Stimulated activated CD8-positive, alpha-beta memory T cell treated with anti-CD3 and anti-CD28 coated beads, Interleukin-15, amount 100 ng/mL, for 24 hours (primary cell): ENCODE results near the gene CMTM8.

Experiments
- DNase-seq: peaks from one replicate; pipeline ENCODE4 v3.0.0-alpha.2; 2020; ENCODE audit warnings: low read depth

Gene CMTM8

DNA sequence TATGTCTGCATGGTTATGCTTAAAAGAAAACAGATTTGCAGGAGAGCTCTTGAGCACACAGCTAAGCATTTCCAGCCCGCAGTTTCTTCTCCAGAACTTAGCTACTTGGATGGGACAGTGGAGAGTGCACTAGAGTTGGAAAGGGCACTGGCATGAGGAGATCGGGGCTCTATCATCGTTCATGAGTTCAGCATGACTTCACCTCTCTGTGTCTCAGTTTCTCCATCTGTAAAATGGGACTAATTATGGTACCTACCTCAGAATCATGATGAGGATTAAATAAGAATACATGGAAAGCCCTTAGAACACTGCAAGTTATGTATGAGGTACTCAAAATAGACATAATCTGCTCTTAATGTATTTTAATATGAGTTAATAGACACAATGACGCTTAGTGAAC is 69.9 kb downstream of the CMTM8 start:
- DNase-seq = no peak

GRCh38 chr3:32309654-32310242 is 71.3 kb downstream of the CMTM8 start:
- DNase-seq = no peak

GRCh38 chr3:32310336-32310735 is 71.9 kb downstream of the CMTM8 start:
- DNase-seq = no peak

- DNase-seq = no peak
Observed at GRCh38 chr3:32310918-32311839, 72.7 kb downstream of the CMTM8 start.

- DNase-seq = no peak
Observed at GRCh38 chr3:32312251-32312650, 73.8 kb downstream of the CMTM8 start.

- no peak for DNase-seq
Observed at GRCh38 chr3:32313169-32313568, 74.7 kb downstream of the CMTM8 start.

- no peak for DNase-seq
Observed at GRCh38 chr3:32313723-32314473, 75.4 kb downstream of the CMTM8 start.

DNA sequence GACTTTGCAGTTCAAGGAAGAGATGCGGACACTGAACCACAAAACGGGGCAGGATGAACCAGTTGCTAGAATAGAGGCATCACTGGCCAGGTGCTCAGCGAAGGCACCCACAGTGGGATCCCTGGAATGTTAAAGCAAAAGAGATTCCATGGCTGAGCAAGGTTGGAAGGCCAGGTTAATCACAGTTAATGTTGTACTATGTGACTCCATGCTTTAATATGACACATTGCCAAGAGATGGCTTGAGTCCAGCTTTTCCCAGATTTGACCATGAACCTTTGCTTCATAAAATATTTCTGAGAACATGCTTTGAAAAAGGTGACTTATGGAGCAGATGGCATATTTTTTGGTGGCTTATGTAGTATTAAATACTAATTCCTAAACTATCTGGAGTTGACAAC is 77.0 kb downstream of the CMTM8 start:
- DNase-seq = no peak

GRCh38 chr3:32316319-32316718 is 77.8 kb downstream of the CMTM8 start:
- no peak for DNase-seq

- no peak for DNase-seq
Observed at GRCh38 chr3:32316976-32317375, 78.5 kb downstream of the CMTM8 start.

- DNase-seq = no peak
Observed at GRCh38 chr3:32319607-32320006, 81.1 kb downstream of the CMTM8 start.

GRCh38 chr3:32320080-32320479 is 81.6 kb downstream of the CMTM8 start:
- no peak for DNase-seq

GRCh38 chr3:32321095-32321790 is 82.8 kb downstream of the CMTM8 start:
- no peak for DNase-seq

DNA sequence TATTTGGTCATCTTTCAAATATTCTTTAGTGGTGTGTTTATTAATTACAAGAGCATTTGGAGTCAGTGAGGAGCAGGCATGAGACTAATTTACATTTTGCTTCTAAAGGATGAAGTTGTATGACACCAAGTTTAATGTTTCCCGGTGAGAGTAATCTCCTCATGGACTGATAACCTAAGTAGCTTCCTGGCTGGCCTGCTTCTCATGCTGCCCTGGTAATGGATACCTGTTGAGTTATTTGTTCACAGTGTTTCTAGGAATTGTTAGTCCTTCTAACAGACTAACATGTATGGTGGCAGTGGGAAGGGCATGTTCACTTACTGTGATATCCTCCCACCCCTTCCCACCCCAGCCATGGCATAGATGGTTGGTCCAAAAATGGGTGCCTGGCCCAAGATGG is 83.8 kb downstream of the CMTM8 start:
- DNase-seq = no peak

- no peak for DNase-seq
Observed at GRCh38 chr3:32323604-32324003, 85.1 kb downstream of the CMTM8 start.

DNA sequence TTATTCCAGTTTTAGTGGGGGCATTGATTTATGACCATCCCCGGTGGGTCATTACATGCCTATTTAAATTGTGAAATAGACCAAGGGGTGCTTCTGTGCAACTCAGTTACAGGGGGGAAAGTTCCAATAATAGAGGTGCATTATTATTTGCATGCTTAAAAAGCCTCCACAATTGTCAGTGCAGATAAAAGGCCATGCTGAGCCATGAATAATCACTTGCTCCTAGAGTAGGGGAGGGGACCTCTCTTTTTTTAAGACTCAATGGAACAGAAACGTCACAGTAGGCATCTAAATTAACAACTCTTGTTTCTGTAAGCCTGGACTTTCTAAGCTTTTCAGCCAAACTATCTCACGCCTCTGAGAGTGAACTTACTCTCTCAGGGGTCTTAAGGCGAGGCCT is 86.7 kb downstream of the CMTM8 start:
- no peak for DNase-seq

GRCh38 chr3:32325927-32326326 is 87.4 kb downstream of the CMTM8 start:
- no peak for DNase-seq

DNA sequence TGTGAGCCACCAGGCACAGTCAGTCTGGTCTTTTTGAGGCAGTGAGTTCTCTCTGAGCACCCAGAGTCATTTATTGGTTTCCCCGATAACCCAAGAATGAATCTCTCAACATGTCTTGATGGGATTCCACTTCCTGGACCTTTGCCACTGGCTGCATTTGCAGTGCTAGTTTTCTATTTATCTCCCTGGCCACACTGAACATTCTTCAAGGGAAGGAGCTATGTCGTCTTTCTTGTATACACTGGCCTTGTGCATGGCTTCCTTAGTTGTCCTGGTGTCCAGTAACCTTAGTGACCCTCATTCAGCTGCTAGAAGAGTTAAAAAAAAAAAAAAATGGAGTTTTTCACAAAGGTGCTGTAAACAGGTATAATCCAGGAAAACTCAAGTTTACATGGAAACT is 88.3 kb downstream of the CMTM8 start:
- no peak for DNase-seq

- DNase-seq = no peak
Observed at GRCh38 chr3:32334675-32335074, 96.2 kb downstream of the CMTM8 start.

GRCh38 chr3:32335365-32336112 is 97.1 kb downstream of the CMTM8 start:
- DNase-seq = no peak

DNA sequence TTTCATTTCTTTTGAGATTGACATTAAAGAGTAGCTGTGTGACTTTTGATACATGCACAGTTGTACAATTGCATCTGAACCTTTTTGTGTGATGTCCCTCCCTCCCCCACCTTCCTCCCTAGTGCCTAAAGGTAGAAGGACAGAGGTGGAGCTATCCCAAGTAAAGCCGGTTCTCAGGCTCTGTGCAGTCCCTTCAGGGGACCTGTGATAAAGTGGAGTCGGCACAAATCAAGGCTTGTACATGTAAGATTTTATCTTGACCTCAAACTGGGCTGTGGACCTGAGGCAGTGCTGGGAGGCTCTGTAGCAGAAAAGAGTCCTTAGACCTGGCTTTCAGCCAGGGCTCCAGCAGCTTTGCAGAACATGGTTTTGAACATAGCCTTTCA is 97.6 kb downstream of the CMTM8 start:
- no peak for DNase-seq

DNA sequence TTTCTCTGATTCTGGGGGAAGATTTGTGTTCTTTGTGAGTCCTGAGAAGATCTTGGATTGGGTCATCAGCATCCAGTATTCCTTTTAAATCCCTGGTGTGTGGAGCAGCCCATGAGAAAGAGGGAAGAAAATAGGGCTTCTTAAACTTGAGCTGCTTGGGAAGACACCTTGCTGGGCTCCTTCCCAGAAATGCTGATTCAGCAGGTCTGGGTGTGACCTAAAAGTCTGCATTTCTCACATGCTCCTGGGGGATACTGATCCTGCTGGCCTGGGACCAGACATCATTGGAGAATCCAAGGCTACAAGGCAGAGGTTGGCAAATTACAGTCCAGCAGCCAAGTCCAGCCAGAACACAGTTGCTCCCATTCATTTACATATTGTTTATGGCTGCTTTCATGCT is 99.0 kb downstream of the CMTM8 start:
- no peak for DNase-seq
